Measurements from ENCODE around the gene CITED2.

CITED2 gene

GRCh38 chr6:139335447-139336210 is 38.8 kb downstream of the CITED2 start:
- Histone ChIP-seq H3K4me1 (ENCODE audit: insufficient read depth, insufficient read length) (no peaks in the 10 kb centered on the region), H3K36me3 (ENCODE audit: insufficient read depth, insufficient read length, low read length) (no peaks in the 10 kb centered on the region), H3K4me3 (ENCODE audit: insufficient read length, low read depth) (no peak overlapping the region), H3K9me3 (ENCODE audit: insufficient read depth, low read length) (no peaks in the 10 kb centered on the region), H3K9ac (ENCODE audit: insufficient read length, low read depth) (no peak overlapping the region), H3K27me3 (ENCODE audit: insufficient read depth, insufficient read length) (no peaks in the 10 kb centered on the region)
- TF ChIP-seq YY1 (IDR thresholded peaks at IDR 0.05; ENCODE audit: insufficient read depth, insufficient read length) = no peak
- DNase-seq (ENCODE audit: low read depth, low spot score) = no peak

DNA sequence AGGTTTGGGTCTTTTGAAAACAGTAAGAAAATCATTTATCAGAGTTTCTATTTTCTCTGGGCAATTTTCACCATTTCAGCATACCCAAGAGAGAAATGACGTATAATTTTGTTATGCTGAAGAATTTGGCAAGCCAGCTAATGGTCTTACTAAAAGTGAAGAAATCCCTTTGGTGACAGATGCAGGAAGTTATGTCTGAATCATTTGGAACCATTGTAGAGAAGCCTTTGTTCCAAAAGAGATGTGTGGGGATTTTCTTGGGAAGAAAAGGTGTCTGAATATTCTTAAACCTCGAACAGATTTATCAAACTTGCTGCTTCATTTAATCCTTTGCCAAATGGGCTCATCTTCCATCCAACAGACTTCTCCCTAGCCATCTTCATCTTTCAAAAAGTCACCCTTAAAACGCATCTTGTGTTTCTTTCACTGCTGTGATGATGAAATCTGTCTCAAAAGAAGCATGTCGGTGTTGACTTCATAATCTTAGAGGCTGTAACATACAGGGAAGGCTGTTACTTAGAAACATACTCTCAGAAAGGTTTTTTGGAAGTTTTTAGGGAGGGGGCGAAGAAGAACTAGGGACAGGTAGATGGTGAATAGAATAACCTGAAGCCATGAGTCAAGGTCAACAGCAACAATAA is 39.5 kb downstream of the CITED2 start:
- Histone ChIP-seq H3K4me1 (ENCODE audit: insufficient read depth, insufficient read length) (no peaks in the 10 kb centered on the region), H3K36me3 (ENCODE audit: insufficient read depth, insufficient read length, low read length) (no peaks in the 10 kb centered on the region), H3K4me3 (ENCODE audit: insufficient read length, low read depth) (no peak overlapping the region), H3K27me3 (ENCODE audit: insufficient read depth, insufficient read length) (no peaks in the 10 kb centered on the region), H3K9me3 (ENCODE audit: insufficient read depth, low read length) (no peaks in the 10 kb centered on the region), H3K9ac (ENCODE audit: insufficient read length, low read depth) (no peak overlapping the region)
- TF ChIP-seq SUZ12 (IDR thresholded peaks at IDR 0.05; ENCODE audit: extremely low read depth, insufficient read depth, insufficient read length) = no peak
- TF ChIP-seq ZNF274 (IDR thresholded peaks at IDR 0.05; ENCODE audit: low read depth, low read length) = no peak
- no peak for TF ChIP-seq YY1 (IDR thresholded peaks at IDR 0.05; ENCODE audit: insufficient read depth, insufficient read length)
- no peak for DNase-seq (ENCODE audit: low read depth, low spot score)

GRCh38 chr6:139330826-139331500 is 43.5 kb downstream of the CITED2 start:
- no peaks in the 10 kb centered on the region for H3K4me1 ChIP-seq (ENCODE audit: insufficient read depth, insufficient read length)
- H3K27me3 ChIP-seq (ENCODE audit: insufficient read depth, insufficient read length) = no peaks in the 10 kb centered on the region
- no peak overlapping the region for H3K4me3 ChIP-seq (ENCODE audit: insufficient read length, low read depth)
- TF ChIP-seq ZNF274 (IDR thresholded peaks at IDR 0.05; ENCODE audit: low read depth, low read length) (no peak), YY1 (IDR thresholded peaks at IDR 0.05; ENCODE audit: insufficient read depth, insufficient read length) (no peak), SUZ12 (IDR thresholded peaks at IDR 0.05; ENCODE audit: extremely low read depth, insufficient read depth, insufficient read length) (no peak)
- H3K36me3 ChIP-seq (ENCODE audit: insufficient read depth, insufficient read length, low read length) = no peaks in the 10 kb centered on the region
- DNase-seq (ENCODE audit: low read depth, low spot score) = no peak
- no peak overlapping the region for H3K9ac ChIP-seq (ENCODE audit: insufficient read length, low read depth)
- no peaks in the 10 kb centered on the region for H3K9me3 ChIP-seq (ENCODE audit: insufficient read depth, low read length)

GRCh38 chr6:139330306-139330705 is 44.1 kb downstream of the CITED2 start:
- no peaks in the 10 kb centered on the region for H3K27me3 ChIP-seq (ENCODE audit: insufficient read depth, insufficient read length)
- TF ChIP-seq SUZ12 (IDR thresholded peaks at IDR 0.05; ENCODE audit: extremely low read depth, insufficient read depth, insufficient read length) (no peak), ZNF274 (IDR thresholded peaks at IDR 0.05; ENCODE audit: low read depth, low read length) (no peak), YY1 (IDR thresholded peaks at IDR 0.05; ENCODE audit: insufficient read depth, insufficient read length) (no peak)
- no peak overlapping the region for H3K9ac ChIP-seq (ENCODE audit: insufficient read length, low read depth)
- H3K9me3 ChIP-seq (ENCODE audit: insufficient read depth, low read length) = no peaks in the 10 kb centered on the region
- no peaks in the 10 kb centered on the region for H3K4me1 ChIP-seq (ENCODE audit: insufficient read depth, insufficient read length)
- no peak for DNase-seq (ENCODE audit: low read depth, low spot score)
- no peaks in the 10 kb centered on the region for H3K36me3 ChIP-seq (ENCODE audit: insufficient read depth, insufficient read length, low read length)
- H3K4me3 ChIP-seq (ENCODE audit: insufficient read length, low read depth) = no peak overlapping the region

- H3K9me3 ChIP-seq (ENCODE audit: insufficient read depth, low read length) = no peaks in the 10 kb centered on the region
- no peaks in the 10 kb centered on the region for H3K27me3 ChIP-seq (ENCODE audit: insufficient read depth, insufficient read length)
- no peak overlapping the region for H3K4me3 ChIP-seq (ENCODE audit: insufficient read length, low read depth)
- no peaks in the 10 kb centered on the region for H3K4me1 ChIP-seq (ENCODE audit: insufficient read depth, insufficient read length)
- DNase-seq (ENCODE audit: low read depth, low spot score) = no peak
- H3K36me3 ChIP-seq (ENCODE audit: insufficient read depth, insufficient read length, low read length) = no peaks in the 10 kb centered on the region
- TF ChIP-seq YY1 (IDR thresholded peaks at IDR 0.05; ENCODE audit: insufficient read depth, insufficient read length) = no peak
- no peak for TF ChIP-seq SUZ12 (IDR thresholded peaks at IDR 0.05; ENCODE audit: extremely low read depth, insufficient read depth, insufficient read length)
- TF ChIP-seq ZNF274 (IDR thresholded peaks at IDR 0.05; ENCODE audit: low read depth, low read length) = no peak
- no peak overlapping the region for H3K9ac ChIP-seq (ENCODE audit: insufficient read length, low read depth)
Measured at GRCh38 chr6:139329224-139329623, 45.2 kb downstream of the CITED2 start.

GRCh38 chr6:139327038-139327437 is 47.4 kb downstream of the CITED2 start:
- no peak overlapping the region for H3K9ac ChIP-seq (ENCODE audit: insufficient read length, low read depth)
- H3K9me3 ChIP-seq (ENCODE audit: insufficient read depth, low read length) = no peaks in the 10 kb centered on the region
- H3K36me3 ChIP-seq (ENCODE audit: insufficient read depth, insufficient read length, low read length) = no peaks in the 10 kb centered on the region
- TF ChIP-seq ZNF274 (IDR thresholded peaks at IDR 0.05; ENCODE audit: low read depth, low read length) (no peak), SUZ12 (IDR thresholded peaks at IDR 0.05; ENCODE audit: extremely low read depth, insufficient read depth, insufficient read length) (no peak), YY1 (IDR thresholded peaks at IDR 0.05; ENCODE audit: insufficient read depth, insufficient read length) (no peak)
- H3K4me1 ChIP-seq (ENCODE audit: insufficient read depth, insufficient read length) = no peaks in the 10 kb centered on the region
- H3K4me3 ChIP-seq (ENCODE audit: insufficient read length, low read depth) = no peak overlapping the region
- no peak for DNase-seq (ENCODE audit: low read depth, low spot score)
- H3K27me3 ChIP-seq (ENCODE audit: insufficient read depth, insufficient read length) = no peaks in the 10 kb centered on the region

DNA sequence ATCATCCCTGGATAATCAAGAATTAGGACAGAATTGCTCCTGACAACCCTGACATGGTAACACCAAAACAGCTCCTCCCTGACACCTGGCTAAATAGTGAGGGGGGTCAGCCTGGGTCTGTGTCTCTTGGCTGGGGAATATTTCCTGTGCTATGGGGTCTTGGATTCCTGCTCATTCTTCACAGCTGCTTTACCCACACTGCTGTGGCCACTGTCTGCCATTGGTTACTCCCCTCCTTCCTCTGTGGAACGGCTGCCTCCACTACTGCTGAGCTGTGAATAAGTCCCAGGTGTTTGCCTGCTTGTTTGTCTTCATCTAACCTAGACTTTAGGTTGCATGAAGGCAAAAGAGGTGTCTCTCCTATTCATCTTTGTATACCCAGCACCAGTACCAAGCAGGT is 48.8 kb downstream of the CITED2 start:
- no peak overlapping the region for H3K9ac ChIP-seq (ENCODE audit: insufficient read length, low read depth)
- TF ChIP-seq ZNF274 (IDR thresholded peaks at IDR 0.05; ENCODE audit: low read depth, low read length) (no peak), YY1 (IDR thresholded peaks at IDR 0.05; ENCODE audit: insufficient read depth, insufficient read length) (no peak), SUZ12 (IDR thresholded peaks at IDR 0.05; ENCODE audit: extremely low read depth, insufficient read depth, insufficient read length) (no peak)
- no peak overlapping the region for H3K4me3 ChIP-seq (ENCODE audit: insufficient read length, low read depth)
- DNase-seq (ENCODE audit: low read depth, low spot score) = no peak
- H3K4me1 ChIP-seq (ENCODE audit: insufficient read depth, insufficient read length) = no peaks in the 10 kb centered on the region
- no peaks in the 10 kb centered on the region for H3K9me3 ChIP-seq (ENCODE audit: insufficient read depth, low read length)
- H3K36me3 ChIP-seq (ENCODE audit: insufficient read depth, insufficient read length, low read length) = no peaks in the 10 kb centered on the region
- no peaks in the 10 kb centered on the region for H3K27me3 ChIP-seq (ENCODE audit: insufficient read depth, insufficient read length)

All from NT2/D1 (cell line).